ENCODE results near the gene KCNIP4. TPM values are rescaled to one million over a fixed set of nuclear protein-coding genes. Genes with fewer than 3 reads are reported as not detected.
"Not testable (repeated sequence)": the region's sequence is repeated elsewhere in the genome, so short reads cannot be mapped to it uniquely, and the experiment has no call there.

Gene KCNIP4
- total and polyA plus RNA-seq, 8 donors = 0.05 TPM; not detected in 7

DNA sequence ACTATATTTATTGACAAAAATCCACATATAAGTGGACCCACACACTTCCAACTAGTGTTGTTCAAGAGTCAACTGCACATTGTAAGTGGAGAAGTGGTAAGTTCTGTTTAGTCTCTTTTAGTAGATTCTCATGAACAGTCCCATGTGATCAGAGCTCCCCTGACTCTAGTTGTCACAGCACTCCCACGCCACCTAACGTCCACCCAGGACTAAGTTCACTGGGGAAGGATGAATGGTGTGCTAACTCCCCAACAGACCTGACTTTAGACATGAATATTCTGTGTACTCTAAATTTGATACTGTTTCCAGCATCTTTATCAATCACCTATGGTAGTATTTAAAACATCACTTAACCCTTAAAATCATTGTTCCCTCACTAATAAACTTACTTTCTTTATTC is 1188.5 kb downstream of the KCNIP4 start:
- TF ChIP-seq, protein P1, sequence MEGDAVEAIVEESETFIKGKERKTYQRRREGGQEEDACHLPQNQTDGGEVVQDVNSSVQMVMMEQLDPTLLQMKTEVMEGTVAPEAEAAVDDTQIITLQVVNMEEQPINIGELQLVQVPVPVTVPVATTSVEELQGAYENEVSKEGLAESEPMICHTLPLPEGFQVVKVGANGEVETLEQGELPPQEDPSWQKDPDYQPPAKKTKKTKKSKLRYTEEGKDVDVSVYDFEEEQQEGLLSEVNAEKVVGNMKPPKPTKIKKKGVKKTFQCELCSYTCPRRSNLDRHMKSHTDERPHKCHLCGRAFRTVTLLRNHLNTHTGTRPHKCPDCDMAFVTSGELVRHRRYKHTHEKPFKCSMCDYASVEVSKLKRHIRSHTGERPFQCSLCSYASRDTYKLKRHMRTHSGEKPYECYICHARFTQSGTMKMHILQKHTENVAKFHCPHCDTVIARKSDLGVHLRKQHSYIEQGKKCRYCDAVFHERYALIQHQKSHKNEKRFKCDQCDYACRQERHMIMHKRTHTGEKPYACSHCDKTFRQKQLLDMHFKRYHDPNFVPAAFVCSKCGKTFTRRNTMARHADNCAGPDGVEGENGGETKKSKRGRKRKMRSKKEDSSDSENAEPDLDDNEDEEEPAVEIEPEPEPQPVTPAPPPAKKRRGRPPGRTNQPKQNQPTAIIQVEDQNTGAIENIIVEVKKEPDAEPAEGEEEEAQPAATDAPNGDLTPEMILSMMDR (IDR thresholded peaks at IDR 0.05) = no peak
- intact Hi-C loops (cut with DNase I) = no loop called here
- ATAC-seq (no peak), DNase-seq (no peak), FAIRE-seq (no peak)
- Histone ChIP-seq H3K4me1 (no peaks in the 10 kb centered on the region), H3K4me3 (no peak overlapping the region), H3K36me3 (no peaks in the 10 kb centered on the region), H3K9me3 (no peaks in the 10 kb centered on the region), H3K27ac (no peak overlapping the region), H3K27me3 (no peaks in the 10 kb centered on the region)
- 84 to 86% methylated on average over 2 of the region's 2 CpGs for WGBS, 2 donors

DNA sequence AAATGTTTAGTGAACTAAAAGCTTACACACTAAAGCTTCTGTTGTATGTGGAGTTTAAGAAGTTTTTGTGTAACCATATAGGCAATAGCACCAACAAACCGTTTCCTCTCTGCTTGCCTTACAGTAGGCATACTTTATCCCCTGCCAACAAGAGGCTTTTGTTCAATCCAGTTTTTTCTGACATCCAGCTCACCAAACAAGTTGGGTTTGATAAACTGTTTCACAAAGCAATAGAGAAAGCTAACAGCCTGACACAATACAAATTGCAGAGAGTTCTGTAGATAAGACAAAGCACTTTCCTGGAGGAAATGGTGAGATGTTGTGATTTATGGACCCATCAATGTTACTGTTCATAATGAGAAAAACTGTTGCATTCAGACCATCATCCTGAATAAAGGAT is 1194.5 kb downstream of the KCNIP4 start:
- intact Hi-C loops (cut with DNase I) = no loop called here
- no peaks in the 10 kb centered on the region for H3K9me3 ChIP-seq
- TF ChIP-seq, protein P1 (IDR thresholded peaks at IDR 0.05) = no peak
- ATAC-seq (no peak), FAIRE-seq (no peak), DNase-seq (no peak)
- no peak overlapping the region for H3K27ac ChIP-seq
- 49 to 58% methylated on average over 1 of the region's 1 CpG for WGBS, 2 donors
- H3K36me3 ChIP-seq = no peaks in the 10 kb centered on the region
- no peaks in the 10 kb centered on the region for H3K4me1 ChIP-seq
- no peak overlapping the region for H3K4me3 ChIP-seq
- H3K27me3 ChIP-seq = no peaks in the 10 kb centered on the region

DNA sequence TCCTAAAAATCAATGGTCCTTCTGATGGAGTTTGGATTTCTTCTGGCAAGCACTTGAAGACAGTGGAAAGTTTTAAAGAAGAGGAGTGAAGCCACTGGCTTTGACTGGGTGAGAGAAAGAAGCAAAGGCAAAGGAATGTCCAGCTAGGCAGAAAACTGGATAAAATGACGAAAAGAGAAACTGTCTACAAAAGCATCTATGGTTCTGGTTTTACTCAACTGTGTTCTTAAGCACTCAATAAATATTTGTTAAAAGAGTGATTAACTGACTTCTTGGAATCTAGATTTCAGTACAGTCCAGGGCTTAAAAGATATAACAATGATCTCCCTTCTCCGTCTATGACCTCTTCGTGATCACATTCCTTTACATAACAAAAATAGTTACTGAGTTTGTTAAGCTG is 1195.9 kb downstream of the KCNIP4 start:
- DNase-seq = no peak
- no peak for FAIRE-seq
- no peak overlapping the region for H3K4me3 ChIP-seq
- no peaks in the 10 kb centered on the region for H3K36me3 ChIP-seq
- H3K4me1 ChIP-seq = no peaks in the 10 kb centered on the region
- 94 to 96% methylated on average over 3 of the region's 3 CpGs for WGBS, 2 donors
- H3K9me3 ChIP-seq = no peaks in the 10 kb centered on the region
- TF ChIP-seq, protein P1 (IDR thresholded peaks at IDR 0.05) = no peak
- H3K27me3 ChIP-seq = no peaks in the 10 kb centered on the region
- intact Hi-C loops (cut with DNase I) = no loop called here
- no peak for ATAC-seq
- no peak overlapping the region for H3K27ac ChIP-seq

DNA sequence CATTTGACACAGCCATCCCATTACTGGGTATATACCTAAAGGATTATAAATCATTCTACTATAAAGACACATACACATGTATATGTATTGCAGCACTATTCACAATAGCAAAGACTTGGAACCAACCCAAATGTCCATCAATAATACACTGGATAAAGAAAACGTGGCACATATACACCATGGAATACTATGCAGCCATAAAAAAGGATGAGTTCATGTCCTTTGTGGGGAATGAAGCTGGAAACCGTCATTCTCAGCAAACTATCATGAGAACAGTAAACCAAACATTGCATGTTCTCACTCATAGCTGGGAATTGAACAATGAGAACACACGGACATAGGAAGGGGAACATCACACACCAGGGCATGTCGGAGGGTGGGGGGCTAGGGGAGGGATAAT is 1202.6 kb downstream of the KCNIP4 start:
- H3K9me3 ChIP-seq; H3K4me1 ChIP-seq; H3K27ac ChIP-seq; H3K4me3 ChIP-seq; FAIRE-seq; H3K36me3 ChIP-seq; DNase-seq; H3K27me3 ChIP-seq; ATAC-seq; intact Hi-C loops (cut with DNase I): not testable (repeated sequence)
- WGBS, 2 donors = 88 to 89% methylated on average over 4 of the region's 4 CpGs

DNA sequence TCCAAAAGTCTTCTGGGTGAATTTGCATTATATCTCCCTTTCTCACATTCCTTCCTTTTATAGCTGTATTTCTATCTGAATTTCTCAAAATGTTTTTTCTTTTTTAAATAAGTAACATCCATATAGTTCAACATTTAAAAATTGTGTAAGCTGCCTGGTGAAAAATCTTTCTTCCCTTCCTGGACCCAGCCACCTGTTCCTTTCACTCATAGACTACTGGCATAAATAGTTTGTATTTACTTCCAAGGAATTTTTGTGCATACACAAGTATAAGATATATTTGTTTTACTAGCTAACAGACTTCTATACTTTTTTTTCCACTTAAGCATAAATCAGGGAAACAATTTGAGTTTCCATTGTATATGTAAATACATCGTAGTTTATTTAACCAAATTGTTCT is 1212.6 kb downstream of the KCNIP4 start:
- H3K27me3 ChIP-seq = no peaks in the 10 kb centered on the region
- FAIRE-seq = peak; percentile 37
- WGBS, 2 donors = 96 to 98% methylated on average over 1 of the region's 1 CpG

More for the DNA sequence above, 1212.6 kb downstream of the KCNIP4 start:
- Histone ChIP-seq H3K27ac (no peak overlapping the region), H3K4me1 (no peaks in the 10 kb centered on the region), H3K36me3 (no peaks in the 10 kb centered on the region), H3K9me3 (no peaks in the 10 kb centered on the region), H3K4me3 (no peak overlapping the region)
- TF ChIP-seq, protein P1 (IDR thresholded peaks at IDR 0.05) = no peak
- no peak for ATAC-seq
- no peak for DNase-seq
- intact Hi-C loops (cut with DNase I) = no loop called here

Data from pancreas (tissue), 10 donors.